Central memory CD4-positive, alpha-beta T cell (primary cell): ENCODE data around the gene GPER1.
"Not testable (repeated sequence)": the region's sequence is repeated elsewhere in the genome, so short reads cannot be mapped to it uniquely, and the experiment has no call there.

ENCODE experiments used
- DNase-seq: peaks from one replicate; pipeline ENCODE4 v3.0.0; 2022

Gene GPER1

GRCh38 chr7:1104516-1105179 lies 16.7 kb downstream of the GPER1 start:
- DNase-seq = no peak

DNA sequence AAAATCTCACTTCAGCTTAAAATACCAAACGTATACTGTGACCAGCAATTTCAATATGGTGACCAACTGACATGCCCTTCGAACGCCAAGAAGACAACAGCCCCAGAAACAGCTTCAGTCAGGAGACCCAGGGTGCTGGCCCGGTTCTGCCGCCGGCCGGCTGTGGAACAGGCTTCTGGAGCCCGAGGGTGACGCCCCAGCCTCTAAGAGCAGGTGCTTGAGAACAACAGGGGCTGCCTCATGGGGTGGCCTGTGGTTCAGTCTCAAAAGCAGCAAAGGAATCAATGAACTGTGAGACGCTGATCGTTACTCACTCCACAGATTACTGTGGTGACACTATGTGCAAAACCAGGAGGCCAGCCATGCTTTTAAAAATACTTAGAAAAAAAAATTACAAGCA lies 17.3 kb downstream of the GPER1 start:
- DNase-seq = no peak

GRCh38 chr7:1106063-1106792 lies 18.3 kb downstream of the GPER1 start:
- no peak for DNase-seq

GRCh38 chr7:1106793-1107421 lies 19.0 kb downstream of the GPER1 start:
- DNase-seq = no peak

DNA sequence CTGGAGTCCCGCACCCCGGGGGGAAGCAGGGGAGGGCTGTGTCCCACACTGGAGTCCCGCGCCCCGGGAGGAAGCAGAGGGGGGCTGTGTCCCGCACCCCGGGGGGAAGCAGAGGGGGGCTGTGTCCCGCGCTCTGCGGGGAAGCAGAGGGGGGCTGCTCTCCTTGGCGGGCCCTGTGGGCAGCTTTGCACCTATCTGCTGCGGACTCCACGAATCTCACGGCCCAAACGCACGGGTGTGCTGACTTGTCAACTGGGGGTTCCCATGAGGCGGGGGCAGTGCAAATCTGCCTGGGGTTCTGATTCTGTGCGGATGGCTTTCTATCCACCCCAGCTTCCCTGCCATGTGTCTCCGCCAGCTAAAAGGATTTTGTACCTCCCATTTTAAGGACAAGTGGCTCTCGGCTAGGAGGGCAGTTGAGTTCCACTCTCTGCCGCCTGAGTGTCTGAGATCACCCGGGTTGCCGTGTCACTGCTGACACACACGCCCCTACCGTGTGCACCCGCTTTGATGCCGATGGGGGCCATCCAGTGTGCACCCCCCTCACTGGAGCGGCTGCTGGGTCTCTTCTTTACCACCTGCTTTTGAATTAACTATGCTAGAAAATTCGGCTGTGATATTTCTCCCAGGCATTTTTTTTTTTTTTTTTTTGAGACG lies 20.5 kb downstream of the GPER1 start:
- DNase-seq = no peak

GRCh38 chr7:1109581-1110310 lies 21.8 kb downstream of the GPER1 start:
- no peak for DNase-seq

- DNase-seq = no peak
These were observed 22.4 kb downstream of the GPER1 start for GRCh38 chr7:1110358-1110757.

- DNase-seq = no peak
These were observed 23.2 kb downstream of the GPER1 start for GRCh38 chr7:1111156-1111555.

DNA sequence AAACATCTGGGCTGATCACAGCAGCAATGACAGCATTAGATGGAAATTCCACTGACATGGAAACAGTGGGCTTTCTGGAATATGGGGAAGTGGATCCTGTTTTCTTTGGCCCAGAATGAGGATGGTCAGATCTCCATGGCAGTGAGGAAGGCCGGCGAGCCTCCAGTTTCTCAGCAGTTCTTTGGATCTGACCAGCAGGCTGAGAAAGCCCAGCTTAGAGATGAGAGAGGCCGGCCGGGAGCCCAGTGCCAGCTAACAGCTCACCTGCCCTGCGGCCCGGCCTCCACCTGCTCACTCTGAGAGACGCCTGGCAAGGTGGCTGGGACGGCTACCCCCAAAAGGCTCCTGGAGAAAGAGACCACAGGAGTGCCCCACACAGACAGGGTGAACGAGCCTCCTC lies 24.2 kb downstream of the GPER1 start:
- DNase-seq = no peak

DNA sequence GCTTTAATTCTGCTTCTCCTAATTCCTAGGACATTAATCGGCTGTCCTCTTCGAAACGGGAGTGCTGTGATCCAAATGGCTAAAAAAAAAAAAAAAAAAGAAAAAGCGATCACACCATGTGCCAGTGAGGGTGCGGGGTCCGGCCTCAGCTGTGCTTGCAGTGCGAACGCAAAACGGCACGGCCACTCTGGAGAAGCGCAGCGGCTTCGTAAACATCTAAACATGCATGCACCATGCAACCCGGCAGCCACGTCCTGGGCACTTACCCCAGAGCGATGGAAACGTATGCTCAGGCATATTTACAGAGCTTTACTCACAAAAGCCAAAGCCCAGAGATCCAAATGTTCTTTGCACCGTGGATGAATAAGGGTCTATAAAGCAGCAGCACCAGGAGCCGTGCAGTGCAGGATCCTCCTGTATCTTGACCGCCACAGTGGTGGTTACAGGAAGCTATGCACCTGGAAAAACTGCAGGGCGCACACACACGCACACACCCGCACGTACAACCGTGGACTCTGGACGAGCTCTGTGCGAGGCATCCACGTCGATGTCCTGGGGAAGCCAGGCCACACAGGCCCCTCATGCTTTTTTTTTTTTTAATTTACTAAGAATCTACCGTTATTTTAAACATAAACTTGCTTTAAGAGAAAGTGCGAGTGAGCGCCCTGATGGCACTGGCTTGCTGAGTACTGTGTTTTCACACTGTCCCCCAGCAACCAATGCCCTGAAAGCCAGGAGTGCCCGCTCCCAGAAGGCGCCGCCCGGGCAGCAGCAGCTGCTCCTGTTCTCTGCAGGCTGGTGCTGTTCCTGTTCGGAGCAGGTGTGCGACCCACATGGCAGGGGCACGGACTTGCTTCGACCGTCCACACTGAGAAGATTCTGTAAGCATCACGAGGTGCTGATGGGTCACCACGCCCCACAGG lies 25.0 kb downstream of the GPER1 start:
- no peak for DNase-seq

- no peak for DNase-seq
These were observed 25.6 kb downstream of the GPER1 start for GRCh38 chr7:1113548-1113885.

DNA sequence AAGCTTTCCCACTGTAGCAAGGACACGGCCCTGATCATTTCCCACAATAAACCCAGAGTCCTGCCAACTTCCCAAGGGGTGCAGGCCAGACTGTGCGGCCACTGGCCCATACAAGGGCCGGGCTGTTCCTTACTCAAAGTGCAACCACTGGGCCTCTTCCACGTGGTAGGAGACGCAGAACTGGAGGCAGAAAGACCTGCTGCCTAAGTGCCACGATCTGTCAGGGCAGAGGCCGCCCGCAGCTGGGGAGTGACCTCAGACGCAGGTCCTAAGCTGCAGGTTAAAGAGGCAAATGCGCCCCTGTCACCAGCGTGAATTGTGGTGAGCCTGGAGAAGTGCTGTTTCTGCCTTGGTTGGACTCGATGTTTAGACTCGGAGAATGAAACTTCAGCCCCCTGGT lies 26.2 kb downstream of the GPER1 start:
- no peak for DNase-seq

GRCh38 chr7:1114505-1114904 lies 26.6 kb downstream of the GPER1 start:
- no peak for DNase-seq

DNA sequence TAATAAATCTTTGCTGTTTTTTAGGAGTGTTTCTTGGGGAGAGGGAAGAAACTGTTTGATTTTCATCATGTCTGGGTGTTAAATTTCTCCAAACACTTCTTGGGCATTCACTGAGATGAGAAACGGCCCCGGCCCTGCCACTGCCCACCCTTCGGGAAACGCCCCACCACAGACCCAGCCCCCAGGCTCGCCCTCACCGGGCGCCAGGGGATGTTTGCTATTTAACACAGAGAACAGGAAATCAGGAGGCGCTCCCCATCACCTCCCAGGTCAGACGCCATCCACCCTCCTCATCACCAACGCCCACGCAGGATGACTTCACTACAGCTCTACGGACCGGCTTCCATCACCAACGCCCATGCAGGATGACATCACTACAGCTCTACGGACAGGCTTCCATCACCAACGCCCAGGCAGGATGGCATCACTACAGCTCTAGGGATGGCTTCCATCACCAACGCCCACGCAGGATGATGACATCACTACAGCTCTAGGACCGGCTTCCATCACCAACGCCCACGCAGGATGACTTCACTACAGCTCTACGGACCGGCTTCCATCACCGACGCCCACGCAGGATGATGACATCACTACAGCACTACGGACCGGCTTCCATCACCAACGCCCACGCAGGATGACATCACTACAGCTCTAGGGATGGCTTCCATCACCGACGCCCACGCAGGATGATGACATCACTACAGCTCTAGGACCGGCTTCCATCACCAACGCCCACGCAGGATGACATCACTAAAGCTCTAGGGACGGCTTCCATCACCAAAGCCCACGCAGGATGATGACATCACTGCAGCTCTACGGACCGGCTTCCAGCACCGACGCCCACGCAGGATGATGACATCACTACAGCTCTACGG lies 27.5 kb downstream of the GPER1 start:
- not testable (repeated sequence) for DNase-seq

DNA sequence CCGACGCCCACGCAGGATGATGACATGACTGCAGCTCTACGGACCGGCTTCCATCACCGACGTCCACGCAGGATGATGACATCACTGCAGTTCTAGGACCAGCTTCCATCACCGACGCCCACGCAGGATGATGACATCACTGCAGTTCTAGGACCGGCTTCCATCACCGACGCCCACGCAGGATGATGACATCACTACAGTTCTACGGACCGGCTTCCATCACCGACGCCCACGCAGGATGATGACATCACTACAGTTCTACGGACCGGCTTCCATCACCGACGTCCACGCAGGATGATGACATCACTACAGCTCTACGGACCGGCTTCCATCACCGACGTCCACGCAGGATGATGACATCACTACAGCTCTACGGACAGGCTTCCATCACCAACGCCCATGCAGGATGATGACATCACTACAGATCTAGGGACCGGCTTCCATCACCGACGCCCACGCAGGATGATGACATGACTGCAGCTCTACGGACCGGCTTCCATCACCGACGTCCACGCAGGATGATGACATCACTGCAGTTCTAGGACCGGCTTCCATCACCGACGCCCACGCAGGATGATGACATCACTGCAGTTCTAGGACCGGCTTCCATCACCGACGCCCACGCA lies 28.6 kb downstream of the GPER1 start:
- not testable (repeated sequence) for DNase-seq

DNA sequence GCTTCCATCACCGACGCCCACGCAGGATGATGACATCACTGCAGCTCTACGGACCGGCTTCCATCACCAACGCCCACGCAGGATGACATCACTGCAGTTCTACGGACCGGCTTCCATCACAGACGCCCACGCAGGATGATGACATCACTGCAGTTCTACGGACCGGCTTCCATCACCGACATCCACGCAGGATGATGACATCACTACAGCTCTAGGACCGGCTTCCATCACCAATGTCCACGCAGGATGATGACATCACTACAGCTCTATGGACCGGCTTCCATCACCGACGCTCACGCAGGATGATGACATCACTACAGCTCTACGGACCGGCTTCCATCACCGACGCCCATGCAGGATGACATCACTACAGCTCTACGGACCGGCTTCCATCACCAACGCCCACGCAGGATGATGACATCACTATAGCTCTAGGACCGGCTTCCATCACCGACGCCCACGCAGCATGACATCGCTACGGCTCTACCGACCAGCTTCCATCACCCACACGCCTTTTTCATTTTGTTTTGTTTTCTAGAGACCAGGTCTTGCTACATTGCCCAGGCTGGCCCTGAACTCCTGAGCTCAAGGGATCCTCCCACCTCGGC lies 29.5 kb downstream of the GPER1 start:
- no peak for DNase-seq

- no peak for DNase-seq
These were observed 31.3 kb downstream of the GPER1 start for GRCh38 chr7:1119201-1119600.

DNA sequence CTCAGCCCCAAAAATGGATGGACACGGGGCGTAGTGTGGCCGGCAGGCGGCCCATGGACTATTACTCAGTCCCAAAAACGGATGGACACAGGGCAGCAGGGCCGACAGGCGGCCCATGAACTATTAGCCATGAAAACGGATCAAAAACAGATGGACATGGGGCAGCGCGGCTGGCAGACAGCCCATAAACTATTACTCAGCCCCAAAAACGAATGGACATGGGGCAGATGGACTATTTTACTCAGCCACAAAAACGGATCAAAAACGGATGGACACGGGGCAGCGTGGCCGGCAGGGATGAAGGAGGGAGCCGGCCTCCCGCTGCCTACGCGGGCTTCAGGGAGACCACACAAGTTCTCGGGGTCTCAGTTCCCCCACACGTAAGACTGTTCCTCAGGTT lies 32.9 kb downstream of the GPER1 start:
- DNase-seq = no peak

DNA sequence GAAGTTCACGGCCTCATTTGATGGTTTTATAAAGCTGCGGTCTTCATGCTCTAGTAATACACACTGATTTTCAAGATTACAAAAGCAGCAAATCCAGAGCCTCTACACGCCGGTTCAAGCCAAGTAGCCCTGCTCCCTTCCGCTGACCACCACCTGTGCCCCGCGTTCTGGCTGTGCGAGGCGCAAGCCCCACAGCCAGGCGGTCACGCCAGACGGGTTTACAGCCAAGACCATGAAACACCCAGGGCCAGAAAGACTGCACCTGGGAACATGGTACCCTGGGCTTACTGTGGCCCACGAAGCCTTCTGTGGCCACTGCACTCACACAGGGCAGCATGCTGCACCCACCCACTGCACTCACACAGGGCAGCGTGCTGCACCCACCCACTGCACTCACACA lies 33.6 kb downstream of the GPER1 start:
- DNase-seq = no peak
